WTC11 (cell line): ENCODE data around the gene NLRC5. TPM values are rescaled to one million over a fixed set of nuclear protein-coding genes. Genes with fewer than 3 reads are reported as not detected.

Source experiments
- ATAC-seq: fragments of 200-7000 bp; cut with Tn5 transposase; 2 replicates; pipeline ENCODE4 v1.10.0; 2021; ENCODE audit warnings: mild to moderate bottlenecking, moderate library complexity
- CTCF ChIA-PET: fragments of 300-600 bp; sonication (Branson Sonifier 250); formaldehyde crosslinking; loops from one replicate; lab custom pipeline; 2021; ENCODE audit warnings: antibody characterized with exemption; lab: Charles Lee
- POLR2A ChIA-PET: fragments of 350-600 bp; sonication (Branson Sonifier 250); formaldehyde crosslinking; loops from one replicate; lab custom pipeline; 2021; ENCODE audit warnings: antibody characterized with exemption; lab: Charles Lee
- DNase-seq: peaks from one replicate; pipeline ENCODE4 v3.0.0; 2021; ENCODE audit warnings: low spot score
- H3K27ac Mint-ChIP-seq: 2 replicates; pipeline ENCODE4 v1.8.0; 2021; ENCODE audit warnings: mixed read lengths
- H3K27me3 Mint-ChIP-seq: 2 replicates; pipeline ENCODE4 v1.8.0; 2021; ENCODE audit warnings: low read depth, mild to moderate bottlenecking, moderate library complexity, mixed read lengths
- H3K36me3 Mint-ChIP-seq: 2 replicates; pipeline ENCODE4 v1.8.0; 2021; ENCODE audit warnings: mixed read lengths
- H3K4me1 Mint-ChIP-seq: 2 replicates; pipeline ENCODE4 v1.8.0; 2022; ENCODE audit warnings: mixed read lengths
- H3K4me3 Mint-ChIP-seq: 2 replicates; pipeline ENCODE4 v1.8.0; 2021; ENCODE audit warnings: mild to moderate bottlenecking, moderate library complexity, mixed read lengths
- H3K9me3 Mint-ChIP-seq: 2 replicates; pipeline ENCODE4 v1.8.0; 2021; ENCODE audit warnings: mixed read lengths
- CBFB ChIP-seq: sonication (generic); formaldehyde crosslinking; IDR thresholded peaks from 2 replicates; pipeline ENCODE4 v1.8.1; 2022; ENCODE audit warnings: mild to moderate bottlenecking, low read depth, missing genetic modification reagents
- ESRRA ChIP-seq: sonication (generic); formaldehyde crosslinking; IDR thresholded peaks from 2 replicates; pipeline ENCODE4 v1.8.1; 2022; ENCODE audit warnings: mild to moderate bottlenecking, missing genetic modification reagents, borderline replicate concordance
- ETV6 ChIP-seq: sonication (generic); formaldehyde crosslinking; IDR thresholded peaks from 2 replicates; pipeline ENCODE4 v1.8.1; 2022; ENCODE audit warnings: mild to moderate bottlenecking, missing genetic modification reagents
- IRF2 ChIP-seq: sonication (generic); formaldehyde crosslinking; IDR thresholded peaks from 2 replicates; pipeline ENCODE4 v1.8.0; 2022; ENCODE audit warnings: low read depth, missing genetic modification reagents, borderline replicate concordance
- MXD4 ChIP-seq: fragments of 250-450 bp; sonication (Bioruptor Pico); IDR thresholded peaks from 2 replicates; pipeline ENCODE4 v1.8.0; 2021; ENCODE audit warnings: mild to moderate bottlenecking, moderate library complexity, borderline replicate concordance
- NFE2L1 ChIP-seq: sonication (generic); formaldehyde crosslinking; IDR thresholded peaks from 2 replicates; pipeline ENCODE4 v1.8.1; 2023; ENCODE audit warnings: missing genetic modification reagents
- NFYB ChIP-seq: sonication (generic); formaldehyde crosslinking; conservative IDR thresholded peaks from 2 replicates; pipeline ENCODE4 v1.8.0; 2022; ENCODE audit warnings: low read depth, missing genetic modification reagents
- OVOL2 ChIP-seq: fragments of 250-450 bp; sonication (Bioruptor Pico); IDR thresholded peaks from 2 replicates; pipeline ENCODE4 v1.9.0; 2021; ENCODE audit warnings: mild to moderate bottlenecking, borderline replicate concordance
- TCF7 ChIP-seq: sonication (generic); formaldehyde crosslinking; IDR thresholded peaks from 2 replicates; pipeline ENCODE4 v1.8.0; 2022; ENCODE audit warnings: mild to moderate bottlenecking, low read depth, missing genetic modification reagents, moderate library complexity
- ZBTB21 ChIP-seq: sonication (generic); formaldehyde crosslinking; IDR thresholded peaks from 2 replicates; pipeline ENCODE4 v1.8.1; 2023; ENCODE audit warnings: mild to moderate bottlenecking, missing genetic modification reagents, borderline replicate concordance
- total RNA-seq: library from RNA; stranded (reverse); gene quantifications from 3 replicates; pipeline ENCODE4 v1.2.3, GENCODE V29; 2021
- TF ChIP-seq, protein P1 (sequence below): fragments of 250-450 bp; sonication (Bioruptor Pico); IDR thresholded peaks from 2 replicates; pipeline ENCODE4 v1.9.0; 2021; ENCODE audit warnings: mild to moderate bottlenecking, borderline replicate concordance
- TF ChIP-seq, protein P2 (sequence below): fragments of 250-450 bp; sonication (Bioruptor Pico); conservative IDR thresholded peaks from 2 replicates; pipeline ENCODE4 v1.9.0; 2021; ENCODE audit warnings: mild to moderate bottlenecking
- TF ChIP-seq, protein P3 (sequence below): fragments of 250-450 bp; sonication (Bioruptor Pico); IDR thresholded peaks from 2 replicates; pipeline ENCODE4 v1.9.0; 2021; ENCODE audit warnings: mild to moderate bottlenecking
- TF ChIP-seq, protein P4 (sequence below): fragments of 250-450 bp; sonication (Bioruptor Pico); IDR thresholded peaks from 2 replicates; pipeline ENCODE4 v1.9.0; 2021; ENCODE audit warnings: mild to moderate bottlenecking
- TF ChIP-seq, protein P5 (sequence below): sonication (generic); formaldehyde crosslinking; IDR thresholded peaks from 2 replicates; pipeline ENCODE4 v1.8.1; 2023; ENCODE audit warnings: mild to moderate bottlenecking, missing genetic modification reagents, moderate library complexity
- TF ChIP-seq, protein P6 (sequence below): sonication (generic); formaldehyde crosslinking; IDR thresholded peaks from 2 replicates; pipeline ENCODE4 v1.8.1; 2022; ENCODE audit warnings: mild to moderate bottlenecking, moderate library complexity, missing genetic modification reagents
- TF ChIP-seq, protein P7 (sequence below): fragments of 250-450 bp; sonication (Bioruptor Pico); IDR thresholded peaks from 2 replicates; pipeline ENCODE4 v1.9.0; 2021; ENCODE audit warnings: moderate library complexity, mild to moderate bottlenecking, inconsistent platforms, borderline replicate concordance
- TF ChIP-seq, protein P8 (sequence below): sonication (generic); formaldehyde crosslinking; IDR thresholded peaks from 2 replicates; pipeline ENCODE4 v1.8.1; 2022; ENCODE audit warnings: missing genetic modification reagents, borderline replicate concordance

The NLRC5 gene
- total RNA-seq, 1 experiment from 2014 or later: 2.8 TPM

DNA sequence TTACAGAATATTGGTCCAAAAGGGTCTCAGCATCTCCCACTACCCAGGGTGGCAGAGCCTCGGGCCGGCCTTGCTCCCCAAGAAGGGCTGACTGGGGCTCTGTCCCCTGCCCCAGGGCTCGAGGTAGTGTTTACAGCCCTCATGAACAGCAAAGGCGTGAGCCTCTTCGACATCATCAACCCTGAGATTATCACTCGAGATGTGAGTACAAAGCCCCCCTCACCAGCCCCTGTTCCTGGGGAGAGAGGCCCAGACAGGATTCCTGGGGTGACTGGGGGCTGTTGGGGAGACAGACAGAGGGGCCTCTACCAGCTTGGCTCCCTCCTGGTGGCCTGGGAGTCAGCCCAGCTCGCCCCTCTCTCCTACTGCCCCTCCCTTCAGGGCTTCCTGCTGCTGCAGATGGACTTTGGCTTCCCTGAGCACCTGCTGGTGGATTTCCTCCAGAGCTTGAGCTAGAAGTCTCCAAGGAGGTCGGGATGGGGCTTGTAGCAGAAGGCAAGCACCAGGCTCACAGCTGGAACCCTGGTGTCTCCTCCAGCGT lies 6.1 kb upstream of the NLRC5 start (continued):
- TF ChIP-seq, protein P1, sequence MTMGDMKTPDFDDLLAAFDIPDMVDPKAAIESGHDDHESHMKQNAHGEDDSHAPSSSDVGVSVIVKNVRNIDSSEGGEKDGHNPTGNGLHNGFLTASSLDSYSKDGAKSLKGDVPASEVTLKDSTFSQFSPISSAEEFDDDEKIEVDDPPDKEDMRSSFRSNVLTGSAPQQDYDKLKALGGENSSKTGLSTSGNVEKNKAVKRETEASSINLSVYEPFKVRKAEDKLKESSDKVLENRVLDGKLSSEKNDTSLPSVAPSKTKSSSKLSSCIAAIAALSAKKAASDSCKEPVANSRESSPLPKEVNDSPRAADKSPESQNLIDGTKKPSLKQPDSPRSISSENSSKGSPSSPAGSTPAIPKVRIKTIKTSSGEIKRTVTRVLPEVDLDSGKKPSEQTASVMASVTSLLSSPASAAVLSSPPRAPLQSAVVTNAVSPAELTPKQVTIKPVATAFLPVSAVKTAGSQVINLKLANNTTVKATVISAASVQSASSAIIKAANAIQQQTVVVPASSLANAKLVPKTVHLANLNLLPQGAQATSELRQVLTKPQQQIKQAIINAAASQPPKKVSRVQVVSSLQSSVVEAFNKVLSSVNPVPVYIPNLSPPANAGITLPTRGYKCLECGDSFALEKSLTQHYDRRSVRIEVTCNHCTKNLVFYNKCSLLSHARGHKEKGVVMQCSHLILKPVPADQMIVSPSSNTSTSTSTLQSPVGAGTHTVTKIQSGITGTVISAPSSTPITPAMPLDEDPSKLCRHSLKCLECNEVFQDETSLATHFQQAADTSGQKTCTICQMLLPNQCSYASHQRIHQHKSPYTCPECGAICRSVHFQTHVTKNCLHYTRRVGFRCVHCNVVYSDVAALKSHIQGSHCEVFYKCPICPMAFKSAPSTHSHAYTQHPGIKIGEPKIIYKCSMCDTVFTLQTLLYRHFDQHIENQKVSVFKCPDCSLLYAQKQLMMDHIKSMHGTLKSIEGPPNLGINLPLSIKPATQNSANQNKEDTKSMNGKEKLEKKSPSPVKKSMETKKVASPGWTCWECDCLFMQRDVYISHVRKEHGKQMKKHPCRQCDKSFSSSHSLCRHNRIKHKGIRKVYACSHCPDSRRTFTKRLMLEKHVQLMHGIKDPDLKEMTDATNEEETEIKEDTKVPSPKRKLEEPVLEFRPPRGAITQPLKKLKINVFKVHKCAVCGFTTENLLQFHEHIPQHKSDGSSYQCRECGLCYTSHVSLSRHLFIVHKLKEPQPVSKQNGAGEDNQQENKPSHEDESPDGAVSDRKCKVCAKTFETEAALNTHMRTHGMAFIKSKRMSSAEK: no peak

DNA sequence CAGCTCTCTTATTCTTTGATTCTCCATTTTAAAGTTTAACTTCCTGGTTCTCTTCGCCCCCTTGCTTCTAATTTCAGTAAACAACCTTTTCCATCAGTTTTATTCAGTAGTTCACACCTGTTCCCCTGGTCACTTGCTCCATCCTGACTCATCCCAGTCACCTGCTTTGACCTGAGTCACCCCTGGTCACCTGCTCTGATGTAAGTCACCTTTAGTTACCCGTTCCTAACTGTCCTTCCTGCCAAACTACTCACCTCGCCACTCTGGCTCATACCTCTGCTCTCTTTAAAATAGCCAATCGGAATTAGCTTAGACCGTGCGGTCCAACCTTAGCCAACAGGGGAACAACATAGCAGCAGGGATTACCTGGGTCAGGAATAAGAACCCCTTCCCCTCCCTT lies 4.7 kb upstream of the NLRC5 start:
- Mint-ChIP-seq H3K27me3 (peaks cover 25% of the 10 kb centered on the region), H3K27ac (no peak overlapping the region), H3K9me3 (no peaks in the 10 kb centered on the region), H3K4me3 (no peak overlapping the region), H3K36me3 (no peaks in the 10 kb centered on the region), H3K4me1 (peaks cover 21% of the 10 kb centered on the region)
- CTCF ChIA-PET: interaction anchor here (1.9 kb wide), 1 partner anchor 61 kb away, joined by 6 read pairs; no protein-coding TSS in a partner anchor
- ATAC-seq (no peak), DNase-seq (no peak)
- TF ChIP-seq, protein P2, sequence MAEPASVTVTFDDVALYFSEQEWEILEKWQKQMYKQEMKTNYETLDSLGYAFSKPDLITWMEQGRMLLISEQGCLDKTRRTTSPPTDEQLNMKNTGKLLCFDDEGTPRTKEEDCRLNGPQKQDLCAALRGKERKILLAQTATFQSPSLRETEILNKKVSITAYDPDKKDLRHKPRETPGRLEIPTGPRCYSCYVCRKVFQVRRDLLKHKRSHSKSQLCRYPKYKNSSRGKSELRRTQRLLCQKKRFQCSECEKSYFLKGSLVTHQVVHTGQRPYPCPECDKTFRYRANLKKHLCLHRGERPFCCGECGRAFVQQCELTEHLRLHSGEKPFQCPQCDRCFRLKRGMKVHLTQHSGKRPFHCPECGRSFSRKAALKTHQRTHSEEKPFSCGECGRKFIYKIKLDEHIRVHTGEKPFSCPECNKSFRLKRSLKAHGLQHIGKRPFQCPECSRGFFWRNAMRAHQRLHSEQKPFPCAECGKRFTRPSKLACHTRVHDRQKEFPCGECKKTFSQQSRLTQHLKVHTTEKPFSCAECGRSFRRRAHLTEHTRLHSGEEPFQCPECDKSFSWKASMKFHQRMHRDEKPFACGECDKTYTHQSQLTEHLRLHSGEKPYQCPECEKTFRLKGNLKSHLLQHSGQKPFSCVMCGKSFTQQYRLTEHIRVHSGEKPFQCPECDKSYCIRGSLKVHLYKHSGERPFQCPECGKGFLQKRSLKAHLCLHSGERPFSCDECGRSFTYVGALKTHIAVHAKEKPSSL: no peak
- TF ChIP-seq ETV6 (CRISPR knock-in tag): no peak
- TF ChIP-seq NFE2L1 (CRISPR knock-in tag): no peak
- TF ChIP-seq MXD4 (CRISPR knock-in tag): no peak
- no peak for TF ChIP-seq CBFB (CRISPR knock-in tag)
- TF ChIP-seq IRF2 (CRISPR knock-in tag): no peak
- TF ChIP-seq TCF7 (CRISPR knock-in tag): no peak
- TF ChIP-seq, protein P3, sequence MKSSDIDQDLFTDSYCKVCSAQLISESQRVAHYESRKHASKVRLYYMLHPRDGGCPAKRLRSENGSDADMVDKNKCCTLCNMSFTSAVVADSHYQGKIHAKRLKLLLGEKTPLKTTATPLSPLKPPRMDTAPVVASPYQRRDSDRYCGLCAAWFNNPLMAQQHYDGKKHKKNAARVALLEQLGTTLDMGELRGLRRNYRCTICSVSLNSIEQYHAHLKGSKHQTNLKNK (CRISPR knock-in tag): no peak
- TF ChIP-seq, protein P4, sequence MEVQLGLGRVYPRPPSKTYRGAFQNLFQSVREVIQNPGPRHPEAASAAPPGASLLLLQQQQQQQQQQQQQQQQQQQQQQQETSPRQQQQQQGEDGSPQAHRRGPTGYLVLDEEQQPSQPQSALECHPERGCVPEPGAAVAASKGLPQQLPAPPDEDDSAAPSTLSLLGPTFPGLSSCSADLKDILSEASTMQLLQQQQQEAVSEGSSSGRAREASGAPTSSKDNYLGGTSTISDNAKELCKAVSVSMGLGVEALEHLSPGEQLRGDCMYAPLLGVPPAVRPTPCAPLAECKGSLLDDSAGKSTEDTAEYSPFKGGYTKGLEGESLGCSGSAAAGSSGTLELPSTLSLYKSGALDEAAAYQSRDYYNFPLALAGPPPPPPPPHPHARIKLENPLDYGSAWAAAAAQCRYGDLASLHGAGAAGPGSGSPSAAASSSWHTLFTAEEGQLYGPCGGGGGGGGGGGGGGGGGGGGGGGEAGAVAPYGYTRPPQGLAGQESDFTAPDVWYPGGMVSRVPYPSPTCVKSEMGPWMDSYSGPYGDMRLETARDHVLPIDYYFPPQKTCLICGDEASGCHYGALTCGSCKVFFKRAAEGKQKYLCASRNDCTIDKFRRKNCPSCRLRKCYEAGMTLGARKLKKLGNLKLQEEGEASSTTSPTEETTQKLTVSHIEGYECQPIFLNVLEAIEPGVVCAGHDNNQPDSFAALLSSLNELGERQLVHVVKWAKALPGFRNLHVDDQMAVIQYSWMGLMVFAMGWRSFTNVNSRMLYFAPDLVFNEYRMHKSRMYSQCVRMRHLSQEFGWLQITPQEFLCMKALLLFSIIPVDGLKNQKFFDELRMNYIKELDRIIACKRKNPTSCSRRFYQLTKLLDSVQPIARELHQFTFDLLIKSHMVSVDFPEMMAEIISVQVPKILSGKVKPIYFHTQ (CRISPR knock-in tag): no peak
- TF ChIP-seq, protein P5, sequence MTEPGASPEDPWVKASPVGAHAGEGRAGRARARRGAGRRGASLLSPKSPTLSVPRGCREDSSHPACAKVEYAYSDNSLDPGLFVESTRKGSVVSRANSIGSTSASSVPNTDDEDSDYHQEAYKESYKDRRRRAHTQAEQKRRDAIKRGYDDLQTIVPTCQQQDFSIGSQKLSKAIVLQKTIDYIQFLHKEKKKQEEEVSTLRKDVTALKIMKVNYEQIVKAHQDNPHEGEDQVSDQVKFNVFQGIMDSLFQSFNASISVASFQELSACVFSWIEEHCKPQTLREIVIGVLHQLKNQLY (CRISPR knock-in tag): no peak
- TF ChIP-seq ZBTB21 (CRISPR knock-in tag): no peak
- TF ChIP-seq, protein P6, sequence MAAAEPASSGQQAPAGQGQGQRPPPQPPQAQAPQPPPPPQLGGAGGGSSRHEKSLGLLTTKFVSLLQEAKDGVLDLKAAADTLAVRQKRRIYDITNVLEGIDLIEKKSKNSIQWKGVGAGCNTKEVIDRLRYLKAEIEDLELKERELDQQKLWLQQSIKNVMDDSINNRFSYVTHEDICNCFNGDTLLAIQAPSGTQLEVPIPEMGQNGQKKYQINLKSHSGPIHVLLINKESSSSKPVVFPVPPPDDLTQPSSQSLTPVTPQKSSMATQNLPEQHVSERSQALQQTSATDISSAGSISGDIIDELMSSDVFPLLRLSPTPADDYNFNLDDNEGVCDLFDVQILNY (CRISPR knock-in tag): no peak
- TF ChIP-seq, protein P7, sequence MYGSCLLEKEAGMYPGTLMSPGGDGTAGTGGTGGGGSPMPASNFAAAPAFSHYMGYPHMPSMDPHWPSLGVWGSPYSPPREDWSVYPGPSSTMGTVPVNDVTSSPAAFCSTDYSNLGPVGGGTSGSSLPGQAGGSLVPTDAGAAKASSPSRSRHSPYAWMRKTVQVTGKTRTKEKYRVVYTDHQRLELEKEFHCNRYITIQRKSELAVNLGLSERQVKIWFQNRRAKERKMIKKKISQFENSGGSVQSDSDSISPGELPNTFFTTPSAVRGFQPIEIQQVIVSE (CRISPR knock-in tag): no peak
- TF ChIP-seq OVOL2 (CRISPR knock-in tag): no peak
- TF ChIP-seq, protein P8, sequence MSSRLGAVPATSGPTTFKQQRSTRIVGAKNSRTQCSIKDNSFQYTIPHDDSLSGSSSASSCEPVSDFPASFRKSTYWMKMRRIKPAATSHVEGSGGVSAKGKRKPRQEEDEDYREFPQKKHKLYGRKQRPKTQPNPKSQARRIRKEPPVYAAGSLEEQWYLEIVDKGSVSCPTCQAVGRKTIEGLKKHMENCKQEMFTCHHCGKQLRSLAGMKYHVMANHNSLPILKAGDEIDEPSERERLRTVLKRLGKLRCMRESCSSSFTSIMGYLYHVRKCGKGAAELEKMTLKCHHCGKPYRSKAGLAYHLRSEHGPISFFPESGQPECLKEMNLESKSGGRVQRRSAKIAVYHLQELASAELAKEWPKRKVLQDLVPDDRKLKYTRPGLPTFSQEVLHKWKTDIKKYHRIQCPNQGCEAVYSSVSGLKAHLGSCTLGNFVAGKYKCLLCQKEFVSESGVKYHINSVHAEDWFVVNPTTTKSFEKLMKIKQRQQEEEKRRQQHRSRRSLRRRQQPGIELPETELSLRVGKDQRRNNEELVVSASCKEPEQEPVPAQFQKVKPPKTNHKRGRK: no peak
- TF ChIP-seq NFYB: no peak
- no peak for TF ChIP-seq ESRRA (CRISPR knock-in tag)
- POLR2A ChIA-PET: no interaction called here
